ENCODE data around the gene RAC2.
"Not testable (repeated sequence)": the region's sequence is repeated elsewhere in the genome, so short reads cannot be mapped to it uniquely, and the experiment has no call there.

The RAC2 gene

GRCh38 chr22:37234736-37235711 is 9.0 kb downstream of the RAC2 start:
- DNase-seq (ENCODE audit: low read depth in 2 of 2), result no peak

GRCh38 chr22:37233751-37234631 is 10.1 kb downstream of the RAC2 start:
- no peak for DNase-seq (ENCODE audit: low read depth in 2 of 2)

- DNase-seq (ENCODE audit: low read depth in 2 of 2), result not testable (repeated sequence)
Measured at GRCh38 chr22:37233371-37233750, 10.7 kb downstream of the RAC2 start.

GRCh38 chr22:37232140-37232998 is 11.7 kb downstream of the RAC2 start:
- no peak for DNase-seq (ENCODE audit: low read depth in 2 of 2)

GRCh38 chr22:37231406-37232139 is 12.5 kb downstream of the RAC2 start:
- DNase-seq (ENCODE audit: low read depth in 2 of 2), result no peak

GRCh38 chr22:37230673-37231405 is 13.2 kb downstream of the RAC2 start:
- DNase-seq (ENCODE audit: low read depth in 2 of 2), result peak in 1 of 2 donors; percentile 80

- DNase-seq (ENCODE audit: low read depth in 2 of 2), result peak; percentile 82 to 89
Measured at GRCh38 chr22:37229805-37230672, 14.0 kb downstream of the RAC2 start.

- no peak for DNase-seq (ENCODE audit: low read depth in 2 of 2)
Measured at GRCh38 chr22:37229012-37229804, 14.9 kb downstream of the RAC2 start.

- no peak for DNase-seq (ENCODE audit: low read depth in 2 of 2)
Measured at GRCh38 chr22:37228106-37229011, 15.7 kb downstream of the RAC2 start.

- DNase-seq (ENCODE audit: low read depth in 2 of 2), result no peak
Measured at GRCh38 chr22:37226514-37226913, 17.6 kb downstream of the RAC2 start.

GRCh38 chr22:37226087-37226486 is 18.0 kb downstream of the RAC2 start:
- no peak for DNase-seq (ENCODE audit: low read depth in 2 of 2)

GRCh38 chr22:37225481-37225880 is 18.6 kb downstream of the RAC2 start:
- no peak for DNase-seq (ENCODE audit: low read depth in 2 of 2)

- DNase-seq (ENCODE audit: low read depth in 2 of 2), result no peak
Measured at GRCh38 chr22:37224757-37225420, 19.2 kb downstream of the RAC2 start.

- DNase-seq (ENCODE audit: low read depth in 2 of 2), result no peak
Measured at GRCh38 chr22:37223965-37224551, 20.0 kb downstream of the RAC2 start.

- no peak for DNase-seq (ENCODE audit: low read depth in 2 of 2)
Measured at GRCh38 chr22:37222440-37222971, 21.6 kb downstream of the RAC2 start.
